DND-41 (cell line): ENCODE data around the gene PHF14.
A peak's percentile ranks its signal among the peaks of the same experiment; 100 is the strongest.

Experiments
- ATAC-seq: fragments of 200-7000 bp; cut with Tn5 transposase; 3 replicates; pipeline ENCODE4 v1.9.1; 2021; ENCODE audit warnings: low read depth; ENCODE audit not compliant: insufficient read depth
- DNase-seq: peaks from one replicate; pipeline ENCODE4 v3.0.0-alpha.2; 2020
- H2AFZ ChIP-seq: 2 replicates; pipeline ENCODE4 v1.6.0; 2012; ENCODE audit warnings: low read depth, low read length
- H3K27ac ChIP-seq: 2 replicates; pipeline ENCODE4 v1.5.1; 2012; ENCODE audit warnings: low read length, inconsistent platforms
- H3K27me3 ChIP-seq: fragments of 200-600 bp; sonication (generic); 2 replicates; pipeline ENCODE4 v1.6.0; 2012; ENCODE audit warnings: low read length, mild to moderate bottlenecking, inconsistent platforms; ENCODE audit not compliant: insufficient read depth, poor library complexity
- H3K36me3 ChIP-seq: 2 replicates; pipeline ENCODE4 v1.5.1; 2012; ENCODE audit warnings: low read length, inconsistent platforms; ENCODE audit not compliant: insufficient read depth
- H3K4me1 ChIP-seq: 2 replicates; pipeline ENCODE4 v1.5.1; 2012; ENCODE audit warnings: mild to moderate bottlenecking, low read length; ENCODE audit not compliant: insufficient read depth
- H3K4me2 ChIP-seq: 2 replicates; pipeline ENCODE4 v1.6.0; 2012; ENCODE audit warnings: mild to moderate bottlenecking, moderate library complexity, low read length, inconsistent platforms; ENCODE audit not compliant: insufficient read depth
- H3K4me3 ChIP-seq, 2 experiments: fragments of 200-600 bp in 1 of 2; shearing (Covaris generic) in 1 of 2; 2 replicates each; pipeline ENCODE4 v1.5.1; 2012 to 2016; ENCODE audit warnings: inconsistent platforms in 2 of 2, low read length in 2 of 2, mild to moderate bottlenecking in 2 of 2, low read depth in 1 of 2, moderate library complexity in 1 of 2
- H3K79me2 ChIP-seq: 2 replicates; pipeline ENCODE4 v1.6.0; 2012; ENCODE audit warnings: low read length, inconsistent platforms; ENCODE audit not compliant: insufficient read depth
- H3K9ac ChIP-seq: 2 replicates; pipeline ENCODE4 v1.6.0; 2012; ENCODE audit warnings: low read depth, mild to moderate bottlenecking, inconsistent platforms, low read length, moderate library complexity
- H3K9me3 ChIP-seq: 2 replicates; pipeline ENCODE4 v1.5.1; 2012; ENCODE audit warnings: low read length, moderate library complexity, mild to moderate bottlenecking, inconsistent platforms; ENCODE audit not compliant: insufficient read depth, severe bottlenecking
- H4K20me1 ChIP-seq: 2 replicates; pipeline ENCODE4 v1.6.0; 2012; ENCODE audit warnings: low read length; ENCODE audit not compliant: insufficient read depth
- CTCF ChIP-seq: IDR thresholded peaks from 2 replicates; pipeline ENCODE4 v1.5.1; 2012; ENCODE audit warnings: borderline replicate concordance, low read length, moderate library complexity, mild to moderate bottlenecking; ENCODE audit not compliant: poor library complexity, severe bottlenecking; ENCODE audit errors: extremely low read depth
- EZH2 ChIP-seq: IDR thresholded peaks from 3 replicates; pipeline ENCODE4 v1.6.1; 2012; ENCODE audit warnings: borderline replicate concordance, low read depth, mild to moderate bottlenecking, moderate library complexity, low read length, inconsistent platforms; ENCODE audit not compliant: severe bottlenecking

Gene PHF14

GRCh38 chr7:11133436-11133959 lies 159.8 kb downstream of the PHF14 start:
- TF ChIP-seq EZH2: no peak
- TF ChIP-seq CTCF: no peak
- H3K27me3 ChIP-seq: no peaks in the 10 kb centered on the region
- H2AFZ ChIP-seq: no peak overlapping the region
- no peak overlapping the region for H3K27ac ChIP-seq
- no peak overlapping the region for H3K9ac ChIP-seq
- no peaks in the 10 kb centered on the region for H3K79me2 ChIP-seq
- H3K4me3 ChIP-seq: no peak overlapping the region
- H3K36me3 ChIP-seq: peaks cover 21% of the 10 kb centered on the region; the same call in 1 of the 2 replicates
- H3K4me2 ChIP-seq: no peak overlapping the region
- no peak for ATAC-seq
- H3K4me1 ChIP-seq: no peaks in the 10 kb centered on the region
- H3K9me3 ChIP-seq: no peaks in the 10 kb centered on the region
- no peak for DNase-seq
- H4K20me1 ChIP-seq: no peaks in the 10 kb centered on the region

- no peak for ATAC-seq
- H3K79me2 ChIP-seq: no peaks in the 10 kb centered on the region
- H3K9me3 ChIP-seq: no peaks in the 10 kb centered on the region
- H3K4me1 ChIP-seq: no peaks in the 10 kb centered on the region
- no peaks in the 10 kb centered on the region for H4K20me1 ChIP-seq
- H3K4me2 ChIP-seq: no peak overlapping the region
- no peak overlapping the region for H3K9ac ChIP-seq
- no peak overlapping the region for H2AFZ ChIP-seq
- H3K27ac ChIP-seq: no peak overlapping the region
- DNase-seq: no peak
- H3K36me3 ChIP-seq: peaks cover 23% of the 10 kb centered on the region; the same call in 1 of the 2 replicates
- no peak overlapping the region for H3K4me3 ChIP-seq
- H3K27me3 ChIP-seq: no peaks in the 10 kb centered on the region
- TF ChIP-seq EZH2 (no peak), CTCF (no peak)
Observed at GRCh38 chr7:11135573-11135972, 161.9 kb downstream of the PHF14 start.

- TF ChIP-seq CTCF: no peak
- no peak for TF ChIP-seq EZH2
Observed at GRCh38 chr7:11141541-11141940, 167.9 kb downstream of the PHF14 start.

GRCh38 chr7:11153694-11154093 lies 180.0 kb downstream of the PHF14 start:
- Histone ChIP-seq H3K79me2 (no peaks in the 10 kb centered on the region), H3K27me3 (no peaks in the 10 kb centered on the region), H3K4me1 (no peaks in the 10 kb centered on the region), H2AFZ (no peak overlapping the region), H3K4me2 (no peak overlapping the region), H3K4me3 (no peak overlapping the region), H3K36me3 (peaks cover 9% of the 10 kb centered on the region; the same call in 1 of the 2 replicates), H3K9ac (no peak overlapping the region), H4K20me1 (no peaks in the 10 kb centered on the region), H3K27ac (no peak overlapping the region), H3K9me3 (no peaks in the 10 kb centered on the region)
- no peak for TF ChIP-seq EZH2
- no peak for TF ChIP-seq CTCF
- DNase-seq: no peak
- peak; percentile 27; the same call in 1 of the 3 replicates for ATAC-seq

More at GRCh38 chr7:11141541-11141940, 167.9 kb downstream of the PHF14 start:
- H3K36me3 ChIP-seq: peaks cover 22% of the 10 kb centered on the region; the same call in 1 of the 2 replicates
- H3K27me3 ChIP-seq: no peaks in the 10 kb centered on the region
- H3K9ac ChIP-seq: no peak overlapping the region
- DNase-seq (no peak), ATAC-seq (no peak)
- H3K27ac ChIP-seq: no peak overlapping the region
- H4K20me1 ChIP-seq: no peaks in the 10 kb centered on the region
- no peak overlapping the region for H3K4me2 ChIP-seq
- no peak overlapping the region for H3K4me3 ChIP-seq
- no peaks in the 10 kb centered on the region for H3K4me1 ChIP-seq
- H3K9me3 ChIP-seq: no peaks in the 10 kb centered on the region
- H3K79me2 ChIP-seq: no peaks in the 10 kb centered on the region
- H2AFZ ChIP-seq: no peak overlapping the region
